Measurements from ENCODE around the gene LIX1L.

The LIX1L gene

DNA sequence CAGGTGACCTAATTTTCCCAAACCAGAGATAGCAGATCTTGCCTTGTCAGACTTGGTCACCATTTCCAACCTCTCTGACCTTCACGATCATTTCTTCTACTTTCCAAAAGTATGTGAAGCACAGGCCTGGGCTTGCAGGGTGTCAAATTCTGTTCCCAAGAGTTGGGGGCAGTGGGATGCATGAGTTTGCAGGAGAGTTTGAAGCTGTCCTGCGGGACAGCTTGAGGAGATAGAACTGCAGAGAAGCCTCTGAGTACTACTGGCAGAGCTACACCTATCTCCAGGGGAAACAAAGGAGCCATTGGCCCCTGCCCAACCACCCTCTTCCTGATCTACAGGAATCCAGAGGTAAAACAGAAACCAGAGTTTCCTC lies 27.3 kb upstream of the LIX1L start:
- DNase-seq: no peak

DNA sequence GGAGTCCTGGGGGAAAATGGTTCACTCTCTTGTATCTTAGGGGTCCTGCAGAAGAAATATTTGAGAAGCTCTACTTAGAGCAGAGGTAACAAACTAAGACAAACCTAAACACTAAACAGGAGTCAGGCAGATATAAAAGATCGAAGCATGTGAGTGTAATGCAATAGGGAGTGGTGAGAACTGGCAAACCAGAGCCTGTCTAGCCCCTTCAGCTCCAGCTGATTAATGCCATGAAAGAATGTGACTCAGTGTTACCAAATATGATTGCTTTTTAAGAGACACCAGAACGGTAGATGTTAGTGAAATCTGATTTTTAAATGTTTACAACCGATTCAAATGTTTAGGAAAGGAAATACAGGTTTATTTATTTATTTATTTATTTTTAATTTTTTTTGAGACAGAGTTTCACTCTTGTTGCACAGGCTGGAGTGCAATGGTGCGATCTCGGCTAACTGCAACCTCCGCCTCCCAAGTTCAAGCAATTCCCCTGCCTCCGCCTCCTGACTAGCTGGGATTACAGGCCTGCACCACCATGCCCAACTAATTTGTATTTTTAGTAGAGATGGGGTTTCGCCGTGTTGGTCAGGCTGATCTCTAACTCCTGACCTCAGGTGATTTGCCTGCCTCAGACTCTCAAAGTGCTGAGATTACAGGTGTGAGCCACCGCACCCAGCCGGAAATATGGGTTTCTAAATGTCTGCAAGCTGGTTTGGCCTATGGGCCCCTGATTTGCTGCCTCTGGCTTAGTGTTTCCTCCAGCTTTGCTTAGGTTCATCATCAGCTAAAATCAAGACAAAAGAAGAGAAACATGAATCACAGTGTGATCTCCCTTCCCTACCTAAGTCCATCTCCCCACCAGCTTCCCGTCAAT lies 26.4 kb upstream of the LIX1L start:
- no peak for DNase-seq

DNA sequence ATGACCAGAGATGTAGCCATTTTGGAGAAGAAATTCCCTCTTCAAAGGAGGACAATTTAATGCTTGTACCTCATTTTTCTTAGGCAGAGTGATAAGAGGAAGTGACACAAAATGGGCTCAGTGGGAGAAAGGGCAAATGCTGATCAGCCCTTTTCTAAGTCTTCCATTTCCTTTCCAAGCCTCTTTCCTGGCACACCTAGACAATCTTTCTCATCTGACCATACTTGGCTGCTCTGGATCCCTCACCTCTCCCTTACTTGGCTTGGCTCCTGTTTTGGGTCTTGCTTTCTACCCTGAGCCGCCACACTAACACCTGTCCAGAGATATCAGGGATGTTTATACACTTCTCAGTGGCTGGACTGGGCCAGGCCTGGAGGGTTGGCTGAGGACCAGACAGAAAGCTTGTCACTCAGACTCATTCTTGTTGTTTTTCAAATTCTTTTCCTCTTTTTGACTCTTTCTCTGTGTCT lies 25.4 kb upstream of the LIX1L start:
- no peak for DNase-seq

DNA sequence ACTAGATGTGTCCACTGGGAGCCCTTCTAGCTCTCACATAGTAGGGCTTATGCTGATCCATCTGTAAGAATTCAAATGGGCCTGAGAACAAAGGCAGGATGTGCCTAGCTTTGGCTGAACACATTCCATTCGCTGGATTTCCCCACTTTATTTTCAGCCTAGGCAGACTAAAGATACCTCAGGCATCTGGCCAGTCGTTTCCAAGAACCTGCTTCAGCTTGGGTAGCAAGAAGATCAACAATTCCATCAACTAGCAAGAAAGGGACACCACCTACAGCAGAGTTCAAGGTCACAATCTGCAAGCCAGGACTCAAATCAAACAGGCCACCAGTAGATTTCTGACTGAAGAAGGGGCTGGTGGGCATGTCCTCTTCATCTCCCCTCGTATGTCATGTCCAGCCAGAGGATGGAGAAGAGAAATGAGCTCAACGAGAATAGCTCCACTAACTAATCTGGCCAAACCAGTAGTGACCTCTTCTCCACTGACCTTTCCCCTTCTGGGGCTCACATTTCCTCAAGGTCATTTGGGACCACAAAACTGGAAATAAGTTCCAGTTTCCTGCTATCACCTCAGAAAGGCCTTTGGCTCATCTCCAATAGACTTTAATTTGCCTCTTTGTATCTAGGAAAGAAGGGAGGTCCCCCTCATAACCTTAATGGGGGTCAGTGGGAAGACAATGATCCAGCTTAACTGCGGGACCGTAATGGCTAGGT lies 24.4 kb upstream of the LIX1L start:
- DNase-seq: no peak

DNA sequence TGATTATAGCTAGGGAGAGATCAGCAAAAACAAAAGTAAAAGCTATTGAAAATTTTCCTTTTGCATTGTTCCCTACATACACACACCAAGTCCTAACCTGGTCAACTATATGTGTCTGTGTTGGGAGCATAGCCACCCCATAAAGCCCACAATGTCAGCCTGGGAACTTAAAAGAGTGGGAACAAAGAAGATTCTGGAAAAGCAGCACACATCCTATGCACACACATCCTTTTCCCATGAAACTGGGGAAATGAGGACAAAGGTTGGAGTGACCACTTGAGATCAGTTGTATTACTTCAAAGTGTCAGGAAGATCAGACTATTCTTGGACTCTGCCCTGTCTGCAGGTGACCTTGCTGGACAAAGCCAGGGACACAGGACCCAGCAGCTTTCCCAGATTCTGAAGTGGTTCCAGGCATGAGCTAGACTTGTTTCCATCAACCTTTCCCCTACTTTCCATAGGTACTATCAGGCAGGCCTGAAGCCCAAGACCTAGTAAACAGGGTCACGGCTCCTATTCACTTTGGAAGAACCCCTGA lies 22.7 kb upstream of the LIX1L start:
- no peak for DNase-seq

DNA sequence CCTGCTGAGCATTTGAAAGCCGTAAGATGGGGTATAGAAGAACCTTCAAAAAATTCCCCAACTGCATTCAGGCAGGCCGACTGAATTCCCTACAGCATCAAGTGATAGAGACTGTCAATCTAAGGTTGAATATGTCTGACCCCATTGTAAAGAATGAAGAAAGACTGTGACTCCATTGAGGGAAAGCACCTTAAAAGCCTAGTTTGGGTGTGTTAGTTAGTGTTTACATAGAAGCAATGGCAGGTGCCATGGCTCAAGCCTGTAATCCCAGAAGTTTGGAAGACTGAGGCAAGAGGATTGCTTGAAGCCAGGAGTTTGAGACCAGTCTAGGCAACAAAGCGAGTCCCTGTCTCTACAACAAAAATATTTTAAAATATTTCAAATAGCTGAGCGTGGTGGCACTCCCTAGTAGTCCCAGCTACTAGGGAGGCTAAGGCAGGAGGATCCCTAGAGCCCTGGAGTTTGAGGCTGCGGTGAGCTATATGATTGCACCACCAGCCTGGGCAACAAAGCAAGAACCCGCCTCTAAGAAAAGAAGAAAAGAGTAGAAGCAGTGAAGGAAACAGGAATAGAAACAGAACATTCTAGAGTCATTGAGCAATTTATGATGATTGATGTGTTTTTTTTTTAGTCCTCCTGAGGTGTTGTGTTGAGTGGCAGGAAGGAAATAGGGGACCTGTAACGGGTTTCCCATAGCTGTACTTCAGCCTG lies 22.1 kb upstream of the LIX1L start:
- DNase-seq: no peak

DNA sequence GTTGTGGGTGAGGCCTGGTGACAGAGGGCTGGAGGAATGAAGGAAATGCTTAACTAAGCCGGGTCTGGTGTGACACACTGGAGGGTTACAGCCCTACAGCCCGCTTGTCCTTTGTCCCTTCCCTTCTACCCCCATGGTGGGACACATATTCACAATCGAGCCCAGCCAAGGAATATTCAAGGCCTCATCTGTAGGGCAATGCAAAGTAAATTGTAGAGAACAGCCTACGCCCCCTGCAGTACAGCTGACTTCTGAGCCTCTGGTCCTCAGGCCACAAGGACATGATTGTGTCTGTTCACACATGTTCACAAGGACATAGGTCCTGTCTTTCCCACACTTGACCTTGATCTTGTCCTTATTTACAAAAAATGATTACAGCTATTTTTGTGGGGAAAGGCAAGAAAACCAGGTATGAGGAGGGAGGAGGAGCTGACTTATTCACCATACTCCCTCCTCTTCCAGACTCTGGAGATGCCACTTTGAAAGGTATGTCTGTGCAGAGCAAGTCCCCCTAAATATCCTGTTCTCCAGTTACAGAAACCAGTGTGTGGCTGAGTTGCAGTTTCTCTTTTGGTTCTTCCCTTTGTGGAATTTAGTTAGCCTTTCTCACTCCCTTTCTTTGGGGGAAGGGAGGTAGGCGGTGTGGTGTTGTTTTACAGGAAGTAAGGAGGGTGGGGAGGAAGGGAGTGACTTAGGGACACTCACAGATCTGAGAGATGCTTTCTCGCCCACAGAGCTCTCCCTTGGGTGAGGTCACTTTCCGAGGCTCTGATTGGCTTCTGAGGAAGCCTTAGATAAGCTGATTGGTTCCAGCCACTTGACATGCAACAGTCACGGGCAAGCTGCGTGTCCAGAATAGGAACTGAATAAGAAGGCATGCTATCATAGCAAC lies 21.3 kb upstream of the LIX1L start:
- peak; percentile 97 for DNase-seq

DNA sequence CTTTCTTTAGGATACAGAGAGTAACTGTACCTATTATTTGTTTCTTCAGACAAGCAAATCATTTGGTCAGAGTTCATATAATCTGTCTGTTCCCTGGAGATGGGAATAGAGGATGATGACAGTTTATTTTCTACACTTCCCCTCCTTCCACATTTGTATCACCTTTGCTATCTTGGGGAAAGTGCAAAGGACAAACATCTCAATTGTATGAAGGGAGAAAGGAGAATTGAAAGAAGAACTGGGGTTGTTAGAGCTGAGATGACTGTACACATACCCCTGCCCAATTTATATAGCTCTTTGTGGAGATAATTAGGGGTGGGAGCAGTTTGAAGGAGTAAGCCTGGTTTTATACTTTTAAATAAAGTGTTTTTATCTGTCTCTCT lies 20.6 kb upstream of the LIX1L start:
- no peak for DNase-seq

DNA sequence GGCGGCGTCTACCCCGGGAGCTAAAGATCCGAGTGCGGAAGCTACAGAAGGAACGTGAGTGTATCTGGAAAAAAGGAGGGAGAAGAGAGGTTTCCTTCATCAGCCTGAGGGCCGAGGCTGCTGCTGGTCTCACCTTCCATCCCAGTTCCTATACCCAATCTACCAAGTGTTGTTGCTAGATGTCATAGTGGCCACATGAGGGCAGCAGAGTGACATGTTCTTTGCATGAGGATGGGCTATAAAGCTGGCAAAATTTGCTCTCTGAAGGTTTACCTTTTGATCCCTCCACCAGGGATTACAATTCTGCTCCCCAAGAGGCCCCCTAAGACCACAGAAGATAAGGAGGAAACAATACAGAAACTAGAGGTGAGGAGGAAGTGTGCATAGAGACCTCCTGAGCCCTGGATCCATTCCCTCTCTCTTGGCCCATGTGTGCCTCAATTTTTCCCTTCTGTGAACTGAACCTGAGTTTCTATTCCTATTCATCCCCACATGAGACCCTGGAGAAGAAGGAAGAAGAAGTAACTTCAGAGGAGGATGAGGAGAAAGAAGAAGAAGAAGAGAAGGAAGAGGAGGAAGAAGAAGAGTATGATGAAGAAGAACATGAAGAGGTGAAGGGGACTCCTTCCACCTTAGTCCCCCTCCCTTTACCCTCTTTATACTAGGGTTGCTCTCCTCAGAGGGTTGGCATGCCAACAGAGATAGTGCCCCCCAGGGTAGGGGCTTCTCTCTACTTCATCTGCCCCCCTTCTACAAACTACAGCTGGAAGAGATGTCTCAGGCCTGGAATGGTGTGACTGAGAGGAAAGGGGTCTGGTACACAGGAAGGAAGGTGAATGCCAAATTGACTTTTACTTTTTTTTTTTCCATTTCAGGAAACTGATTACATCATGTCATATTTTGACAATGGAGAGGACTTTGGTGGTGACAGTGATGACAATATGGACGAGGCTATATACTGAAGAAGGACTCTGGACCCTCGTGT lies 20.0 kb upstream of the LIX1L start:
- peak; percentile 77 for DNase-seq

DNA sequence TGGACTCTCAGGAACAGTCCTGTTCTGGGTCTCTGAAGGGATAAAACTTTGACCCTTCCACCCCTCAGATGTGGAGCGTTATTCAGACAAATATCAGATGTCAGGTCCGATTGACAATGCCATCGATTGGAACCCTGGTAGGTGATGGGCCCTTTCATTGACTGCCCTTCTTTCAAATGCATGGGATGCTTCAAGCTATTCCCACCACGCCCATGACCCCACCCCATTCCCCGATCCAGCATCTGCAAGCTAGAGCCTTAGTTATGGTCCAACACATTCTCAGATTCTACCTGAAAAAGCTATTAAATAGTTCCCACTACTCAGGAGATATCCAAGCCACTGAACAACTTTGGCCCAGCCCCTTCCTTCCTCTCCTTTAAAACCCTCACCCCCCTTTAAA lies 19.2 kb upstream of the LIX1L start:
- DNase-seq: no peak

DNA sequence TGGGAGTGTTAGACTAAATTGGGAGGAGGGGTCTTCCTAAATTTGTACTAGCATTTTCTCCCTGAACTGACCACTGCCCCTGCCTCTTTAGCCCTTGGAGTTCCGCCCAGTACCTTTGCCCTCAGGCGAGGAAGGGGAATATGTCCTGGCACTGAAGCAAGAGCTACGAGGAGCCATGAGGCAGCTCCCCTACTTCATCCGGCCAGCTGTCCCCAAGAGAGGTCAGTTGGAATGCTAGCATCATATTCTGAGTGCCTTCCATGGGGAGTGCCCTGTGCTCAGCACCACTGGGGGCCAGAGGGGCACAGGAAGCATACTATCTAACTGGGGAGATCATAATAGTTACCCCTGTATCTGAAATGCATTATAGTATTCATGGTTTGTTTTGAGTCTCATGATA lies 17.4 kb upstream of the LIX1L start:
- no peak for DNase-seq

DNA sequence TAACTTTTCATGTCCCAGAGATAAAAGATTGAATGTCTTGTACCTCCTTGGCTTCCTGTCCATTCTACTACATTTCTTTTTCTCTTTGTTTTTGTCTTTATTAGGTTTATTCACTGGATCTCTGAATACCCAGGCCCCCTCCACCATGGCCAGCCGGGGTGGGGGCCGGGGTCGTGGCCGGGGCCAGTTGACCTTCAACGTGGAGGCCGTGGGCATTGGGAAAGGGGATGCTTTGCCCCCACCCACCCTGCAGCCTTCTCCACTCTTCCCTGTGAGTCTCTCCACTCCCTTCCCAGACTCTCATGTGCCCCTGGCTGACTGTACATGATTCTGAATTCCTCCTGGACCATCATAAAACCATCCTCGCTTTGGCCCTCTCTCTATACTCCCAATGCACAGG lies 16.9 kb upstream of the LIX1L start:
- no peak for DNase-seq

DNA sequence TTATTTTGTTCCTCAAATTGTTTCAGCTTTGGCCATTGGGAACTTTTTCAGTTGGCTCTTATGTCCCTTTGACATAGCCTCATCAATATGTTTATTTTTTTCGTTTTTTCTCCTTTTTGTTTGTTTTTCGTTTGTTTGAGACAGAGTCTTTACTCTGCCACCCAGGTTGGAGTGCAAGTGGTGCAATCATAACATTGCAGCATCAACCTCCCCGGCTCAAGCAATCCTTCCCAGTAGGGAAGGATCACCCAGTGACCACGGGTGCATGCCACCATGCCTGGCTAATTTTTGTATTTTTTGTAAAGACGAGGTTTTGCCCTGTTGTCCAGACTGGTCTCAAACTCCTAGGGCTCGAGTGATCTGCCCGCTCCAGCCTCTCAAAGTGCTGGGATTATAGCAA lies 14.8 kb upstream of the LIX1L start:
- no peak for DNase-seq

DNA sequence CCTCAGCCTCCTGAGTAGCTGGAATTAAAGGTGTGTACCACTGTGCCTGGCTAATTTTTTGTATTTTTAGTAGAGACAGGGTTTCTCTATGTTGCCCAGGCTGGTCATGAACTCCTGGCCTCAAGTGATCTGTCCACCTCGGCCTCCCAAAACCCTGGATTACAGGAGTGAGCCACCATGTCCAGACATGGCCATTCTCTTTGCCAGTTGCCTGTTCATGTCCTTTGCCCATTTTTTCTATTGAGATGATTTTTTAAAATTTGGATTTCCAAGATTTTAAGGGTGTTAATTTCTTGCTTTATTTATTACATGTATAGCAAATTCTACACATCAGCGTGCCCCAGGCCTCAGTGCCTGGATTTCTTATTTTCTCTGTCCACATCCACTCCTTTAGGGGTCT lies 9.5 kb upstream of the LIX1L start:
- DNase-seq: no peak

DNA sequence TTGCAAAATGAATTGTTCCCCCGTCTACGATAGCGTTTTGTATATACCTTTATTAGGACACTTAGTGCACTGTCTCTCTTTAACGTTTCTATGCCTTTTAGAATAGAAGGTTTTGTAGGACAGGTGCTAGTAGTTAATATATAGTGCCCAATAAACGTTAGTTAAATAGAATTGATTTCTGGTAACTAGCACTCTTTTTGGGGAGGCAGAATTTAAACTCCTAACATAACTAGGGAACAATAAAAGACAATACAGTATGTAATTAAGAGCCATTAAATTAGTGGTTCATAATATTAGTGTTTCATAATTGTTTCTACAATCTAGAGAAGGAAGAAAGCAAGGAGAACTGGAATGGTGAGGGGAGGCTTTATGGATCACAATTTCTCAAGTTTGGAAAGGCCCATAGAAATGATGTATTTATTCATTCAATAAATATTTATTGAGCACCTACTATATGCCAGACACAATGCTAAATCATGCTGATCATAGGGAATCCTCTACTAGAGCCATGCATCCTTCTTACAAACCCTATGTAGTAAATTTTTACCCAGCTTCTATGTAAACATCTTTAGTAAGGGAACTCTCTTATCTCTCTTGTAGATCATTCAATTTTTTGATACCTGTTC lies 7.4 kb upstream of the LIX1L start:
- no peak for DNase-seq

DNA sequence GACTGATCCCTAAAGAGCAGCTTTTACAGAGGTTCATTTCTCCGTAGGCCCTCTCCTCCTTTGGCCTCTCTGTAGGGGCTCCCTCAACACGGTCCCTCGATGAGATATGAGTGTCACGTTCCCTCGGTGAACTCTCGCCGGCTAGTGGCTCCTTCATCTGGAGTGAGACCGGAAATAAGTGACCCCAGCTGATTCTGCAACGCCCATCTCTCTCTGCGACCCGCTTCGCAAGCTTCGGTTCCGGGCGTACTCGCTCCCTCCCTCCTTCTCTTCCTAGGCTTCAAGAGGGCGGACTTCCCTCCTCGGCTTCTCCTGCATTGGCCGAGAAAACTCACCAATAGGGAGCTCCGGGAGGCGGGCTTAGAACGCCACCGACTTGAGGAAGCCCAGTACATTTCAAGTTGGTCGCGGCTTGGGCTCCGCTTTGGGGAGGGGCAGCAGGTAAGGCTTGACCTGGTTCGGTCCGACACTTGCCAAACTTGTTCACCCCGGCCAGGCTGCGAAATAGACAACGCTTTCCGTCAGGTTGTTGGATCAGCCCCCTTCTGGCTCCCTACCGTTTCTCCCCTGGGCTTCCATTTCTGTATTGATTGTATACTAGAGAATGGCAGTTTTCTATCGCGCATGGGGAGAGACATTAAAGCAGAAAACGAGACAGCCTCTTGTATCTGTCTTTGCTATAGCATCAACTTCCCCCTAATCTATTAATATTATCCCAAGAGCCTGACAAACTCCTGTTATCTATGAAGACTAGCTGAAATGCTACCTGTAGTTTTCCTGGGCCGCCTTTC lies 6.7 kb upstream of the LIX1L start, which contains the start of the genes ANKRD34A and POLR3GL:
Gene ANKRD34A (minus strand): TSS at position 248 of the 791 bp plus-strand sequence. CDS start 2,816 bp downstream, outside the sequence.
Gene POLR3GL (plus strand): TSS at position 363 of the 791 bp plus-strand sequence. CDS start 10,176 bp downstream, outside the sequence.
- peak; percentile 87 for DNase-seq

DNA sequence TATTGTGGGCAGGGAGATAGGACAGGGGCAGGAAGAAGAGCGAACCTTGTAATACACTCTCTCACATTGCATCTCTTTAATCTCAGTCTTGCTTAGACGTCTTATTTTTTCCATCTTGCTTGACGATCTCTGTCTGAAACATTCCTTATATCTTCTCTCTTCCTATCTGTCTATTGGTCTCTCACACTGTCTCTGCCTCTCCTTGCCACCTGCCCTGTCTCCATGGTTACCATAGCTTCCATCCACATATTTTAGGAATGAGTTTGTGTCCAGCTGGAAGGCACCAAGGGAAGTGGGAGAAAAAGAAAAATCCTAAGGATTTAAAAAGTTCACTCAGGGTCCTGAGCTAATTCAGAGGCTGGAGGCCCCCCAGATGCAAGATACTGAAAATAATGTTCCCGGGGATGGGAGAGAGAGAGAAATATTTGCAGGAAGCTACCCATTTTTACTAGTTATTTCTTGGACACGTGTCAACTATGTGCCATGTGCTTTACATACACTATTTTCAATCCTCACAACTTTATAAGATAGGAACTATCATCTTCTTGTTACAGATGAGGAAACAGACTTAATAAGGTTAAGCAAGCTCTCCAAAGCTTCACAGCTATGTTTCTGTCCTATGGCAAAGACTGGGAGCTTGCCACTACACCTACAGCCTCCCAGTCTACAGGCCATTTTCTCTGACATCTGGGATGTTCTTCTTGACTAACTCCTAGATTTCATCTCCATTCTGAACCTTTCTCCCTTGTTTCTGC lies 5.6 kb upstream of the LIX1L start:
- DNase-seq: no peak
